Limb (tissue), 2 donors: ENCODE measurements around the gene KLF13.

Experiments
- DNase-seq, 2 donors: peaks; one replicate each; pipeline ENCODE4 v3.0.0-alpha.2; 2016; ENCODE audit errors: extremely low spot score in 2 of 2

The KLF13 gene

GRCh38 chr15:31300208-31300661 lies 26.4 kb upstream of the KLF13 start:
- DNase-seq = no peak

GRCh38 chr15:31300981-31301672 lies 25.5 kb upstream of the KLF13 start:
- DNase-seq = no peak

- no peak for DNase-seq
Observed at GRCh38 chr15:31301673-31301990, 25.0 kb upstream of the KLF13 start.

- DNase-seq = no peak
Observed at GRCh38 chr15:31302029-31302657, 24.5 kb upstream of the KLF13 start.

DNA sequence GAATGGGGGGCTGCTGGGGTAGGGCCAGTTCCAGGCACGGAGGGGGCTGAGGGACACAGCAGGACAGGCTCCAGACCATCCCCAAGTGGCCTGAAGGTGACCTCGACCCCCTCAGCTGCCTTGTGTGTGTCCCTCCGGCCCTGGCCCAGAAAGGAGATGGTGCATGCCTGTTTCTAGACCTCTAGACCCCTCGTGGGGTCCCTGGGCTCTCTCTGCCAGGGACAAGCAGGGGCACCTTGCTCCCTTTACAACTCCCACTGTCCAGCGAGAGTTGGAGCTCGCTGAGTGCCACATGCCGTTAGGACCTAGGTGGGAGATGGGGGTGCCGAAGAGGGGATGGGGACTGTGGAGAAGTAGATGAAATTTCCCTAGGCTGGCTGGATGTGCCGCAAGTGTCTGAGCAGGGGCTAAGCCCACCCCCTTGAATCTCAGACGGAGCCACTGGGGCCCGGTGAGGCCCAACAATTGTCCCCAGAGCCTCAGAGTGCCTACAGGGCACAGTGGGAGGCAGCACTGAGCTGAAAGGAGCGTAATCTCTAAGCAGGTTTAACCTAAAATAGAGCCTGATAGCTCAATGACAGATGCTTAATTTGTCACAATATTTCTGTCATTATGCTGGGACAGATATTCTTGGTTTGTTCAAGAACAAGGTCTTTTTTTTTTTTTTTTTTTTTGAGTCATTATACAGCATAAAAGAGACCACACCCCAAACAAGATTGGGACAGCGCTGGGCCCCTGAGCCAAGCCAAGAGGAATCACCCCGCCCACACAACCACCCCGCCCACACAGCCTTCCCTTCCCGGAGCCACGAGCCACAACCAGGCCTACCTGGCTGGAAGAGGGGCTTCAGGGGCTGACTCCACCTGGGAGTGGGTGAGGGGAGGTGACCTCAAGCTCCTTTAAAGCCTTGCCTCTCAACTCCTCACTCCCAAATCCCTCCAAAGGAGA lies 23.6 kb upstream of the KLF13 start:
- DNase-seq = no peak

GRCh38 chr15:31303726-31304648 lies 22.6 kb upstream of the KLF13 start:
- no peak for DNase-seq

- DNase-seq = peak in 1 of 2 donors; percentile 55
Observed at GRCh38 chr15:31304751-31305365, 21.8 kb upstream of the KLF13 start.

- DNase-seq = no peak
Observed at GRCh38 chr15:31305375-31305774, 21.3 kb upstream of the KLF13 start.

GRCh38 chr15:31305796-31306425 lies 20.7 kb upstream of the KLF13 start:
- no peak for DNase-seq

DNA sequence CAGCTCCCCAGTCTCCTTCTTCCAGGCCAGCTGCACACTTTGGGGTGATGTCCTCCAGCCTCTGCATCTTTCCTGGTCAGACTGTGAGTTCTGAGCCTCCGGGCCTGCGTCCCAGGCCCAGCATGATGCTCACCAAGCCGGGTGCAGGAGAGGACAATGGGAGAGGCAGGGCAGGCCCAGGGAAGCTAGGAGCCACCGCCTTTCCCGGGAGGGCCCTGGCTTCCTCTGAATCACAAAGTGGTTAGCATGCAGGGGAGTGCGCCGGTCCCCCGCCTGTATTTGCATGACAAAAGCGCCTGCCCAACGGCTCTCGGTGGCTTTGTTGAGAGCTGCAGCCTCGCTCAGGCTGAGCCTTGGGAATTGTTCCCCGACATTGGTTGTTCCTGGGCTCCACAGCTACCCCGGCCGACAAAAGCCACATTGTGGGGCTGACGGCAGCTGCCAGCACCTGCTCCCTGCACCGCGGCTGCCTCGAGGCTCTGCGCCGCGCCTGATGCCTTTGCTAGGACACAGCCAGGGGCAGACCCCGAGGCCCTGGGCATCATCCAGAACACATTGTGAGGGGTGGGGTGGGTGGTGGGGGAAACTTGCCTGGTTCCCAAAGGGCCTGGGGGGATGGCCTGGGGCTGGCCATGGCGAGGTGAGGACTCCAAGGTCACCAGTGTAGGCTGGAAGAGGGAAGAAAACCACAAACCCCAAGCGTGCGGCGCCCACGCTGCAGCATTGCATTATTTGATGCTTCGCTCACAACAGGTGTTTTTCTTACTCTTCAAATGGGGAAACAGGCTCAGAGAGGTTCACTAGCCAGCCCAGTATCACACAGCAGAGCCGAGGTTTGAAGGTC lies 20.0 kb upstream of the KLF13 start:
- DNase-seq = peak in 1 of 2 donors; percentile 73

DNA sequence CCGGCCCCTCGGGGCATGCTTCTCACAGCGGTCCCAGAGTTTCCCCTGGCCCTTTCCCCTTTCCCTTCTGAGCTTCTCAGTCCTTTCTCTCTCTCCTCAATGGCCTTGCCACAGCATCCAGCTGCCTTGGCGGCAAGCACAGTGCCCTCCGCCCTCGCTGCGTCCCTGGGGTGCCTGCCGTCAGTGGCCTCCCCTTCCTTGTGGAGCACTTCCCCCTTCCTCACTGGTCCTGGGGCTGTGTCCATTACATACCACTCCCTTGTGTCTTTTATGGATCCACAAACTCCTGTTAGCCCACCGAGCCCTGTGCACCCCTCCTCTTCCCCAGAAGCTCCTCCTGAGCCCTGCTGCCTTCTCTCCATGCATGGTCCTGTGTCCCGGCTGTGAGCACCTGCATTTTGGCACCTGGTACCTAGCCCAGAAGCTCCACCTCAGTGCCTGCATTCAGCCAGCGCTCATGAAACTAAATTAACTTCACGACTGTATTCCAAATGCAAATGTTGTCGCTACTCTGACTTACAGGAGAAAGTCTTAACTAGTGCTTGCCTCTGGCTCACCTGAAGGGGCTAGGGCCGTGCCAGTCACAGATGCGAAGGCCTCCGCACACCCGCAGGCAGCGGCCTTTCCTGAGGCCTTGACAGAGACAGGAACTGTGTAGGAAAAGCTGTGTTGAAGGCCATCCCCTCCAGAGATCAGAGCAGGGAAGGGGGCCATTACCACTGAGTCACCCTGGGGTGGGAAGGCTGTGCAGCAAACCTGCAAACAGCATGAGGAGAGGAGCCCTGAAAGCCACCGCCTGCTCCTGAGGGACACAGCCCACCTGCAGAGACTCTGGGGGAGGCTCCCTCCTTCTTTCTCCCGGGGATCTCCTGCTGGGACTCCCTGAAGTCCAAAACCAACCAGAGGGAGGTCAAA lies 19.1 kb upstream of the KLF13 start:
- no peak for DNase-seq

DNA sequence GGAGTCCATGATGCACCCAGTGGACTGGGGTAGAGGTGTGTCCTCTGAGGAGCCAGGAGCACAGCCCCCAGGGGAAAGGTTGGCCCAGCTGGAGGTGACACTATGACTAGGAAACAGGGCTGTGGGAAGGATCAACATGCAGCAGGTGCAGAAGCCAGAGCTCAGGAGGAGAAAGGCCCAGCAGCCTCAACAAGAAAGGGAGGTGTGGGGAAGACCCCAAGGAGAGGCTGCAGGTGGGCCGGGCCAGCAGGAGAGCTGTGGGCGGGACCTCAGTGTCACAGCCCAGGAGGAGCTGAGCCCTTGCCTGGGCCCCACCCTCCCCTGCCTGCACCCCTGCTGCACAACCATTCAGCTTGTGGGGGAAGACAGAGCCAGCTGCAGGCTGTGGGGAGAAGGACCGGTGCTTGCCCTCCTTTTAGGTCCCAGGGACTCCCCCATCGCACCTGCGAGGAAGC lies 18.4 kb upstream of the KLF13 start:
- no peak for DNase-seq

- DNase-seq = no peak
Observed at GRCh38 chr15:31309893-31310606, 16.6 kb upstream of the KLF13 start.

DNA sequence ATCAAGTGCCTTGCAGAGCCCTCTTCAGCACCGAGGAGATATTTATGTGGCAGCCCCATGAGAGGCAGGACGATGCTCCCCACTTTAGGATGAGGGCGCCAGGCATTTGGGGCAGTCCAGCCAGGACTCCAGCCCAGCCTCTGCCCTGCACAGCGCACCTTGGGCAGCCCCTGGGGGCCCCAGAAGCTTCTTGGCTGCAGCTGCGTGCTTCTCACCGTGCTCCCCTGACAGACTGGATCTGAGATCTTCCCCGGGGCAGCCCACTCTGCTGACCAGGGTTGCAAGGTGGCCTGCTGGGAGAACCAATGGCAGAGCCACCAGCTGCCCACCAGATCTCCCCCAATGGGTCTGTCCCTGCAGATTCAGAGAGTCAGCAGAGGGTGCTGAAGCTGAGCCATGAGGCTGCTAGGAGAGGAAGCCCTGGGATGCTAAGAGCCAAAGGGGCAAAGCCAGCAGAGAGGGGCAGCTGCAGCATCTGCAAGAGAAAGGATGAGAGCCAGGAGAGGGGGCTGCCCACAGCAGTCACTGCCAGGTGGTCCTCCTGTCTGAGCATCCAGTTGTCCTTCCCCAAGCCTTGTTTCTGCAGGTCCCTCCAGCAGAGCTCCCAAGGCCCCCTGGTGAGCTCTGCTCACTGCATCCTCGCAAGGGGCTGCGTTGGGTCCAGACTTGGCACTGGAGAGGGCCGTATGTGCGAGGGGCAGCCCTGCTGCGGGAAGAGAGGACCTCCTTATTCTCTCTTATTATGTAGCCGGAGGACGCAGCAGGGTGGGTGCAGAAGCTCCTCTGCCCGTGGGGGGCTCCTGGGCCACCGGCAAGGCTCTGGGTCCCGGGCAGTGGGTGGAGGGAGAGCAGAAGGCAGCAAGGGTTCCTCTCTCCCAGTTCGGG lies 14.7 kb upstream of the KLF13 start:
- no peak for DNase-seq

DNA sequence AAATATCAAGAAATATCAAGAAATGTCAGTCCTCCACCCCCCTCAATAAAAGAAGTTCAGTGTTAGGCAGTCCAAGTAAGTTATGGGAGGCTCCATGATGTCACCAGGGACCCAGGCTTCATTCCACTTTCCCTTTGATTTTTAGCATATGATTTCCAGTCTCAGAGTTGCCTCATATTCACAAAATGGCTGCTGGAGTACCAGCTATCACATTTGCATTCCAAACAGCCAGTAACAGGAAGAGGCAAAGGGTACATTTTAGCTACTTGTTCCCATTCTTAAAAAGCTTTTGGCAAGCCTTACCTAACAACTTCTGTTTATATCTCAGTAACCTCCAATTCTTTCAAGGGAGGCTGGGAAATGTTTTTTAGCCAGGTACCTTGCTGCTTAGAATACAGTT lies 13.4 kb upstream of the KLF13 start:
- no peak for DNase-seq

- DNase-seq = no peak
Observed at GRCh38 chr15:31314380-31314779, 12.3 kb upstream of the KLF13 start.
